K562 (cell line): ENCODE results near the gene PRKAR1A. TPM values are rescaled to one million over a fixed set of nuclear protein-coding genes. Genes with fewer than 3 reads are reported as not detected.

Source experiments
- ATAC-seq: fragments of 200-7000 bp; cut with Tn5 transposase; 3 replicates; pipeline ENCODE4 v1.9.1; 2020; ENCODE audit warnings: moderate library complexity
- BruUV-seq: library from RNA; stranded (reverse); fragments of 400-500 nt; replicated peaks from 2 replicates; lab custom pipeline; 2021; lab: Mats Ljungman, UMichigan
- CTCF ChIA-PET: fragments of 300-600 bp; formaldehyde crosslinking; extraction: SDS; loops from one replicate; lab custom pipeline; 2021; ENCODE audit warnings: low intra/inter-chr PET ratio; lab: Yijun Ruan, JAX
- POLR2A ChIA-PET: fragments of 300-600, 350-650 bp; sonication (Branson Sonifier 250); formaldehyde crosslinking; extraction: SDS; loops from one replicate; lab custom pipeline; 2021; ENCODE audit warnings: antibody characterized with exemption, inconsistent platforms; lab: Yijun Ruan, JAX
- DNase-seq, 4 experiments: peaks; one replicate each; pipeline versions ENCODE4 v3.0.0 to v3.0.0-alpha.2; 2011 to 2018; ENCODE audit warnings: low spot score in 3 of 4, mixed read lengths in 3 of 4; ENCODE audit errors: extremely low read depth in 1 of 4
- FAIRE-seq: peaks from 2 replicates; lab custom pipeline; 2011; peaks lifted over from hg19 to GRCh38; lab: Jason Lieb, UNC
- H2AFZ ChIP-seq: 2 replicates; pipeline ENCODE4 v1.6.0; 2011; ENCODE audit warnings: low read depth, low read length, control low read depth, inconsistent platforms
- H3K27ac ChIP-seq: fragments of 200-600 bp; 3 replicates; pipeline ENCODE4 v1.8.0; 2011; ENCODE audit warnings: low read depth, mild to moderate bottlenecking, control low read depth, inconsistent platforms, low read length, moderate library complexity, mixed read lengths; ENCODE audit errors: extremely low read depth
- H3K27me3 ChIP-seq, 2 experiments: fragments of 300-600 bp in 1 of 2; 2 replicates in 1 of 2; 3 replicates in 1 of 2; pipeline versions ENCODE4 v1.6.0 to v1.8.0; 2011; ENCODE audit warnings: inconsistent platforms in 2 of 2, low read length in 2 of 2, mild to moderate bottlenecking in 1 of 2, mixed read lengths in 1 of 2, moderate library complexity in 1 of 2; ENCODE audit not compliant: control insufficient read depth in 2 of 2, insufficient read depth in 2 of 2
- H3K36me3 ChIP-seq: fragments of 300-600 bp; 3 replicates; pipeline ENCODE4 v1.8.0; 2011; ENCODE audit warnings: mild to moderate bottlenecking, low read length, inconsistent platforms; ENCODE audit not compliant: control insufficient read depth, insufficient read depth
- H3K4me1 ChIP-seq, 2 experiments: fragments of 200-600 bp in 1 of 2; replicated peaks in 1 of 2; 2 replicates in 1 of 2; 3 replicates in 1 of 2; pipeline versions ENCODE4 v1.5.1 to v1.8.0; 2011; ENCODE audit warnings: inconsistent platforms in 2 of 2, low read length in 2 of 2, mild to moderate bottlenecking in 1 of 2, mixed read lengths in 1 of 2, moderate library complexity in 1 of 2; ENCODE audit not compliant: control insufficient read depth in 2 of 2, insufficient read depth in 2 of 2
- H3K4me2 ChIP-seq: 2 replicates; pipeline ENCODE4 v1.6.1; 2011; ENCODE audit warnings: low read length, control low read depth, inconsistent platforms, mixed read lengths; ENCODE audit not compliant: insufficient read depth
- H3K4me3 ChIP-seq: fragments of 200-600 bp; sonication (generic), shearing (Covaris generic); 2 replicates; pipeline ENCODE4 v1.5.1; 2016; ENCODE audit warnings: control low read depth, inconsistent platforms
- H3K79me2 ChIP-seq: fragments of 200-600 bp; 3 replicates; pipeline ENCODE4 v1.8.0; 2011; ENCODE audit warnings: low read length, inconsistent platforms; ENCODE audit not compliant: control insufficient read depth, insufficient read depth
- H3K9ac ChIP-seq, 2 experiments: 2 replicates each; pipeline versions ENCODE4 v1.6.0 to v1.6.1; 2011; ENCODE audit warnings: low read depth in 2 of 2, low read length in 2 of 2, control low read depth in 1 of 2, inconsistent platforms in 1 of 2, mild to moderate bottlenecking in 1 of 2, mixed read lengths in 1 of 2; ENCODE audit not compliant: insufficient read depth in 1 of 2
- H3K9me1 ChIP-seq: one replicate; pipeline ENCODE4 v1.6.0; 2011; ENCODE audit warnings: inconsistent platforms, mild to moderate bottlenecking, low read length, moderate library complexity; ENCODE audit not compliant: control insufficient read depth, insufficient read depth
- H3K9me3 ChIP-seq: replicated peaks from 2 replicates; pipeline ENCODE4 v1.5.1; 2011; ENCODE audit warnings: low read depth, low read length, inconsistent platforms; ENCODE audit not compliant: control insufficient read depth, insufficient read depth
- H4K20me1 ChIP-seq: replicated peaks from 2 replicates; pipeline ENCODE4 v1.6.1; 2011; ENCODE audit warnings: low read length, inconsistent platforms, mixed read lengths; ENCODE audit not compliant: control insufficient read depth, insufficient read depth
- FOXM1 ChIP-seq, 2 experiments: fragments of 450-650 bp in 1 of 2; sonication (generic) in 1 of 2; formaldehyde crosslinking in 1 of 2; IDR thresholded peaks; 2 replicates each; pipeline versions ENCODE4 v1.6.1 to v1.9.0; 2017 to 2022; ENCODE audit warnings: low read depth in 2 of 2, mild to moderate bottlenecking in 2 of 2, missing genetic modification reagents in 1 of 2, moderate library complexity in 1 of 2
- WGBS: fragments of 100-300 bp; shearing (Covaris generic); methylation state at CpG from one replicate; pipeline ENCODE4 v1.1.6; 2016; ENCODE audit warnings: low coverage, mixed read lengths; ENCODE audit not compliant: insufficient coverage; ENCODE audit errors: missing lambda C conversion rate; 5-methylcytosine and 5-hydroxymethylcytosine counted together
- in situ Hi-C: fragments of 300-500 bp; cut with MboI; formaldehyde crosslinking; loops from 4 replicates; pipeline ENCODE4 v1.15.0; 2018; ENCODE audit warnings: inconsistent platforms, mixed read lengths
- intact Hi-C: fragments of 100-400 bp; cut with micrococcal nuclease; formaldehyde crosslinking; loops from 2 replicates; pipeline ENCODE4 v1.14.2; 2022
- polyA plus RNA-seq, 8 experiments: library from polyadenylated mRNA; depleted of rRNA in 4 of 8; stranded (reverse) in 5 of 8; unstranded in 3 of 8; fragments of >200 nt; fragmentation: Nextera tagmentation in 2 of 8; fragmentation: Illumina TruSeq in 1 of 8; extraction: Ambion mirVana in 2 of 8; extraction: Trizol in 1 of 8; gene quantifications; 2 replicates each; pipeline versions ENCODE4 v1.2.1 to v1.2.3, GENCODE V29; 2011 to 2014; ENCODE audit warnings: inconsistent platforms in 1 of 8, missing spikeins in 1 of 8
- total RNA-seq, 7 experiments: library from RNA; depleted of rRNA in 6 of 7; stranded (reverse); fragments of >200 nt in 6 of 7; fragmentation: Illumina TruSeq in 2 of 7; extraction: Trizol in 2 of 7; gene quantifications; 2 replicates each; pipeline versions ENCODE4 v1.2.1 to v1.2.3, GENCODE V29; 2011 to 2021; ENCODE audit warnings: low replicate concordance in 1 of 7
- TF ChIP-seq, protein P1 (sequence below), 3 experiments: fragments of 200-800 bp in 1 of 3; fragments of 250-450 bp in 1 of 3; fragments of 450-650 bp in 1 of 3; sonication (Bioruptor Pico) in 1 of 3; sonication (Bioruptor generic) in 1 of 3; formaldehyde crosslinking in 1 of 3; IDR thresholded peaks; 2 replicates each; pipeline versions ENCODE4 v1.6.1 to v1.8.0; 2016 to 2022; ENCODE audit warnings: mild to moderate bottlenecking in 2 of 3, missing genetic modification characterization in 2 of 3, missing compliant biosample characterization in 1 of 3, moderate library complexity in 1 of 3

PRKAR1A gene
- total and polyA plus RNA-seq, 9 of the 15 experiments (the other 6 are each of a cell fraction or from before 2014, with no cell fraction given): 15.0 to 95.6 (median 67.5) TPM

DNA sequence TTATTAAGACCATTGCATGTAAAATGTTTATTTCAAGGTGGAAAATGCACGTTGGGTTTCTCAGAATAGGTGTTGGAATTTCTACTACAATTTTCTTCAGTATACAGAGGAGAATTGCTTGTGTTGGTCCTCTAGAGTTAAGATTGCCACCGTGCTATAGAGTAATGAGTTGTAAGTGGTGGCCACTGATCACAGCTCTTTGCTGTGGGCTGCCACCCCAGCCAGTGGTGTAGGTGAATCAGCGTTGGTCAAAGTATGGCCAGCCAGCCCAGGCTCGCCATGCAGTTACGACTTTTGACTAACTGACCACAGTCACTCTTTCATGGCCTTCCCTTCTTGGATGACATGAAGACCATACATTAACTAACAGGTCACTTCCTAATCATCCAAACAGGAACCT, 12.6 kb upstream of the PRKAR1A start:
- FAIRE-seq: no peak

More for the DNA sequence above, 12.6 kb upstream of the PRKAR1A start:
- Histone ChIP-seq H3K79me2 (no peaks in the 10 kb centered on the region), H3K4me3 (no peak overlapping the region), H4K20me1 (no peaks in the 10 kb centered on the region), H3K4me1 (peaks cover 0 to 10% of the 10 kb centered on the region in 2 experiments; a peak in 3 of 5 replicates), H3K27me3 (no peaks in the 10 kb centered on the region; a peak in 1 of 5 replicates), H3K9me3 (no peaks in the 10 kb centered on the region; the same call in 1 of the 2 replicates), H3K27ac (no peak overlapping the region), H3K9me1 (no peaks in the 10 kb centered on the region), H3K9ac (no peak overlapping the region), H3K4me2 (no peak overlapping the region), H3K36me3 (no peaks in the 10 kb centered on the region), H2AFZ (no peak overlapping the region)
- DNase-seq (no peak), ATAC-seq (no peak)
- ChIA-PET CTCF (no interaction called here), POLR2A (interaction anchor here (2.4 kb wide), 1 partner anchor 11 kb away, joined by 9 read pairs; no protein-coding TSS in a partner anchor)
- BruUV-seq: no TSS peak
- intact Hi-C loops (no loop called here), in situ Hi-C loops (no loop called here)
- TF ChIP-seq FOXM1 (IDR thresholded peaks at IDR 0.05; ENCODE audit: low read depth) (no peak), FOXM1 (CRISPR knock-in tag; IDR thresholded peaks at IDR 0.05; ENCODE audit: low read depth) (no peak)
- TF ChIP-seq, protein P1, sequence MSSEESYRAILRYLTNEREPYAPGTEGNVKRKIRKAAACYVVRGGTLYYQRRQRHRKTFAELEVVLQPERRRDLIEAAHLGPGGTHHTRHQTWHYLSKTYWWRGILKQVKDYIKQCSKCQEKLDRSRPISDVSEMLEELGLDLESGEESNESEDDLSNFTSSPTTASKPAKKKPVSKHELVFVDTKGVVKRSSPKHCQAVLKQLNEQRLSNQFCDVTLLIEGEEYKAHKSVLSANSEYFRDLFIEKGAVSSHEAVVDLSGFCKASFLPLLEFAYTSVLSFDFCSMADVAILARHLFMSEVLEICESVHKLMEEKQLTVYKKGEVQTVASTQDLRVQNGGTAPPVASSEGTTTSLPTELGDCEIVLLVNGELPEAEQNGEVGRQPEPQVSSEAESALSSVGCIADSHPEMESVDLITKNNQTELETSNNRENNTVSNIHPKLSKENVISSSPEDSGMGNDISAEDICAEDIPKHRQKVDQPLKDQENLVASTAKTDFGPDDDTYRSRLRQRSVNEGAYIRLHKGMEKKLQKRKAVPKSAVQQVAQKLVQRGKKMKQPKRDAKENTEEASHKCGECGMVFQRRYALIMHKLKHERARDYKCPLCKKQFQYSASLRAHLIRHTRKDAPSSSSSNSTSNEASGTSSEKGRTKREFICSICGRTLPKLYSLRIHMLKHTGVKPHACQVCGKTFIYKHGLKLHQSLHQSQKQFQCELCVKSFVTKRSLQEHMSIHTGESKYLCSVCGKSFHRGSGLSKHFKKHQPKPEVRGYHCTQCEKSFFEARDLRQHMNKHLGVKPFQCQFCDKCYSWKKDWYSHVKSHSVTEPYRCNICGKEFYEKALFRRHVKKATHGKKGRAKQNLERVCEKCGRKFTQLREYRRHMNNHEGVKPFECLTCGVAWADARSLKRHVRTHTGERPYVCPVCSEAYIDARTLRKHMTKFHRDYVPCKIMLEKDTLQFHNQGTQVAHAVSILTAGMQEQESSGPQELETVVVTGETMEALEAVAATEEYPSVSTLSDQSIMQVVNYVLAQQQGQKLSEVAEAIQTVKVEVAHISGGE (CRISPR knock-in tag; IDR thresholded peaks at IDR 0.05): no peak
- 20% methylated on average over 5 of the region's 5 CpGs for WGBS
